Lung microvascular endothelial cell (primary cell): Measurements from ENCODE around the gene ZNG1C. TPM values are rescaled to one million over a fixed set of nuclear protein-coding genes. Genes with fewer than 3 reads are reported as not detected.
"Not testable (repeated sequence)": the region's sequence is repeated elsewhere in the genome, so short reads cannot be mapped to it uniquely, and the experiment has no call there.

Experiments used
- DNase-seq, 2 donors: peaks; one replicate each; pipeline versions ENCODE4 v3.0.0 to v3.0.0-alpha.2; 2010; ENCODE audit warnings: low read depth in 2 of 2
- total RNA-seq: library from RNA; depleted of rRNA; stranded (reverse); fragments of >200 nt; gene quantifications from 2 replicates; pipeline ENCODE4 v1.2.1, GENCODE V29; 2014

Gene ZNG1C
- total RNA-seq, result 17.2 and 20.4 TPM in 2 replicates

GRCh38 chr9:68241683-68242082 lies at the start of gene ZNG1C:
Gene ZNG1C, plus strand, starts transcription at chr9:68241983. Its CDS starts 49 bp downstream, at chr9:68242032.
- DNase-seq, result not testable (repeated sequence)

- not testable (repeated sequence) for DNase-seq
Measured at GRCh38 chr9:68242437-68242836, 654 bp downstream of the ZNG1C start.

GRCh38 chr9:68281041-68281440 lies 39.3 kb downstream of the ZNG1C start:
- not testable (repeated sequence) for DNase-seq

- not testable (repeated sequence) for DNase-seq
Measured at GRCh38 chr9:68302567-68302966, 60.8 kb downstream of the ZNG1C start, which contains the start of gene FOXD4L3. Gene FOXD4L3, plus strand, starts transcription at chr9:68302867. Its CDS starts 85 bp downstream, at chr9:68302952.

GRCh38 chr9:68303771-68304170 lies 62.0 kb downstream of the ZNG1C start:
- not testable (repeated sequence) for DNase-seq

- DNase-seq, result not testable (repeated sequence)
Measured at GRCh38 chr9:68304212-68304611, 62.4 kb downstream of the ZNG1C start.

GRCh38 chr9:68304777-68305176 lies 63.0 kb downstream of the ZNG1C start:
- not testable (repeated sequence) for DNase-seq

GRCh38 chr9:68305680-68306285 lies 64.0 kb downstream of the ZNG1C start:
- DNase-seq, result not testable (repeated sequence)

GRCh38 chr9:68306391-68306964 lies 64.7 kb downstream of the ZNG1C start:
- DNase-seq, result not testable (repeated sequence)

GRCh38 chr9:68307127-68307526 lies 65.3 kb downstream of the ZNG1C start:
- DNase-seq, result not testable (repeated sequence)

GRCh38 chr9:68307654-68308053 lies 65.9 kb downstream of the ZNG1C start:
- not testable (repeated sequence) for DNase-seq

- not testable (repeated sequence) for DNase-seq
Measured at GRCh38 chr9:68311208-68311607, 69.4 kb downstream of the ZNG1C start.

GRCh38 chr9:68318209-68318608 lies 76.4 kb downstream of the ZNG1C start:
- not testable (repeated sequence) for DNase-seq

GRCh38 chr9:68323749-68324148 lies 82.0 kb downstream of the ZNG1C start:
- not testable (repeated sequence) for DNase-seq

- not testable (repeated sequence) for DNase-seq
Measured at GRCh38 chr9:68324518-68324917, 82.7 kb downstream of the ZNG1C start.

- DNase-seq, result not testable (repeated sequence)
Measured at GRCh38 chr9:68329106-68329505, 87.3 kb downstream of the ZNG1C start.

- DNase-seq, result not testable (repeated sequence)
Measured at GRCh38 chr9:68330531-68331173, 88.9 kb downstream of the ZNG1C start.

- DNase-seq, result not testable (repeated sequence)
Measured at GRCh38 chr9:68332122-68332521, 90.3 kb downstream of the ZNG1C start.

GRCh38 chr9:68335935-68336334 lies 94.2 kb downstream of the ZNG1C start:
- DNase-seq, result not testable (repeated sequence)

GRCh38 chr9:68336639-68337339 lies 95.0 kb downstream of the ZNG1C start:
- not testable (repeated sequence) for DNase-seq

GRCh38 chr9:68338000-68338399 lies 96.2 kb downstream of the ZNG1C start:
- not testable (repeated sequence) for DNase-seq
